IMR-90 (cell line): ENCODE measurements around the gene TRPM4. TPM values are rescaled to one million over a fixed set of nuclear protein-coding genes. Genes with fewer than 3 reads are reported as not detected.

Experiments
- ATAC-seq: fragments of 200-7000 bp; cut with Tn5 transposase; 2 replicates; pipeline ENCODE4 v1.9.1; 2020; ENCODE audit warnings: low read depth, mild to moderate bottlenecking, moderate library complexity
- BruUV-seq: library from RNA; stranded (reverse); fragments of 400-500 nt; replicated peaks from 2 replicates; lab custom pipeline; 2021; lab: Mats Ljungman, UMichigan
- CTCF ChIA-PET: fragments of 300-600 bp; formaldehyde crosslinking; extraction: SDS; loops from one replicate; lab custom pipeline; 2021; ENCODE audit warnings: antibody characterized with exemption; lab: Yijun Ruan, JAX
- POLR2A ChIA-PET: fragments of 300-600 bp; sonication (Branson Sonifier 250); formaldehyde crosslinking; loops from one replicate; lab custom pipeline; 2022; ENCODE audit warnings: antibody characterized with exemption; ENCODE audit not compliant: unreplicated experiment; lab: Charles Lee
- DNase-seq: peaks from one replicate; pipeline ENCODE4 v3.0.0; 2013
- H2AFZ ChIP-seq: replicated peaks from 2 replicates; pipeline ENCODE3; 2013; ENCODE audit warnings: low read length, mild to moderate bottlenecking; ENCODE audit not compliant: poor library complexity
- H2AK5ac ChIP-seq: 2 replicates; pipeline ENCODE4 v1.6.1; 2013; ENCODE audit warnings: low read depth, low read length, inconsistent platforms
- H2AK9ac ChIP-seq: replicated peaks from 2 replicates; pipeline ENCODE3; 2013; ENCODE audit warnings: mild to moderate bottlenecking, low read depth, low read length, moderate library complexity; ENCODE audit not compliant: poor library complexity
- H2BK120ac ChIP-seq: 2 replicates; pipeline ENCODE4 v1.6.1; 2013; ENCODE audit warnings: low read depth, low read length, inconsistent platforms
- H2BK15ac ChIP-seq: 3 replicates; pipeline ENCODE4 v1.6.1; 2013; ENCODE audit warnings: low read depth, low read length, inconsistent platforms
- H2BK20ac ChIP-seq: 2 replicates; pipeline ENCODE4 v1.6.1; 2013; ENCODE audit warnings: low read depth, mild to moderate bottlenecking, inconsistent platforms, low read length, moderate library complexity
- H2BK5ac ChIP-seq: 2 replicates; pipeline ENCODE4 v1.6.1; 2013; ENCODE audit warnings: mild to moderate bottlenecking, low read depth, low read length, inconsistent platforms; ENCODE audit not compliant: poor library complexity, severe bottlenecking
- H3K14ac ChIP-seq: replicated peaks from 2 replicates; pipeline ENCODE4 v1.6.1; 2013; ENCODE audit warnings: low read depth, low read length, inconsistent platforms
- H3K18ac ChIP-seq: 2 replicates; pipeline ENCODE4 v1.6.1; 2013; ENCODE audit warnings: low read depth, low read length, control low read depth
- H3K23ac ChIP-seq: 2 replicates; pipeline ENCODE4 v1.6.1; 2013; ENCODE audit warnings: low read depth, low read length, inconsistent platforms
- H3K27ac ChIP-seq: 2 replicates; pipeline ENCODE4 v1.5.1; 2013; ENCODE audit warnings: mild to moderate bottlenecking, control low read depth, low read length; ENCODE audit not compliant: insufficient read depth
- H3K27me3 ChIP-seq: 2 replicates; pipeline ENCODE4 v1.6.1; 2013; ENCODE audit warnings: low read length; ENCODE audit not compliant: control insufficient read depth, insufficient read depth
- H3K36me3 ChIP-seq: 2 replicates; pipeline ENCODE4 v1.6.1; 2013; ENCODE audit warnings: low read length, mixed read lengths; ENCODE audit not compliant: control insufficient read depth, insufficient read depth
- H3K4ac ChIP-seq: 2 replicates; pipeline ENCODE4 v1.6.1; 2013; ENCODE audit warnings: low read depth, low read length, inconsistent platforms
- H3K4me1 ChIP-seq: 2 replicates; pipeline ENCODE4 v1.6.1; 2013; ENCODE audit warnings: low read length, mixed read lengths; ENCODE audit not compliant: control insufficient read depth, insufficient read depth
- H3K4me2 ChIP-seq: 2 replicates; pipeline ENCODE4 v1.6.1; 2013; ENCODE audit warnings: low read depth, mild to moderate bottlenecking, control low read depth, low read length, moderate library complexity
- H3K4me3 ChIP-seq: 2 replicates; pipeline ENCODE4 v1.5.1; 2013; ENCODE audit warnings: low read depth, mild to moderate bottlenecking, control low read depth, low read length, moderate library complexity; ENCODE audit not compliant: insufficient read depth
- H3K56ac ChIP-seq: 2 replicates; pipeline ENCODE4 v1.6.1; 2013; ENCODE audit warnings: low read length, inconsistent platforms; ENCODE audit not compliant: insufficient read depth; ENCODE audit errors: extremely low read depth
- H3K79me1 ChIP-seq, 2 experiments: 2 replicates each; pipeline ENCODE4 v1.6.1; 2013; ENCODE audit warnings: low read length in 2 of 2, inconsistent platforms in 1 of 2, low read depth in 1 of 2
- H3K9ac ChIP-seq: 2 replicates; pipeline ENCODE4 v1.6.1; 2013; ENCODE audit warnings: low read depth, low read length, control low read depth
- H3K9me1 ChIP-seq: 2 replicates; pipeline ENCODE4 v1.6.1; 2013; ENCODE audit warnings: low read length, inconsistent platforms; ENCODE audit not compliant: insufficient read depth
- H3K9me3 ChIP-seq: 2 replicates; pipeline ENCODE4 v1.6.1; 2013; ENCODE audit warnings: low read length; ENCODE audit not compliant: control insufficient read depth, insufficient read depth
- H4K20me1 ChIP-seq: 2 replicates; pipeline ENCODE4 v1.6.1; 2013; ENCODE audit warnings: low read length, inconsistent platforms; ENCODE audit not compliant: insufficient read depth
- H4K5ac ChIP-seq: 2 replicates; pipeline ENCODE4 v1.6.1; 2013; ENCODE audit warnings: mild to moderate bottlenecking, low read depth, low read length, control low read depth
- H4K8ac ChIP-seq, 2 experiments: 2 replicates each; pipeline ENCODE4 v1.6.1; 2013; ENCODE audit warnings: low read depth in 2 of 2, low read length in 2 of 2, control low read depth in 1 of 2, inconsistent platforms in 1 of 2
- H4K91ac ChIP-seq: 2 replicates; pipeline ENCODE4 v1.6.1; 2013; ENCODE audit warnings: low read depth, low read length, inconsistent platforms; ENCODE audit not compliant: insufficient read depth
- BHLHE40 ChIP-seq: fragments of 150-350 bp; IDR thresholded peaks from 2 replicates; pipeline ENCODE4 v1.6.1; 2016; ENCODE audit warnings: mild to moderate bottlenecking, low read depth, low read length
- CEBPB ChIP-seq: IDR thresholded peaks from 2 replicates; pipeline ENCODE4 v1.6.1; 2012; ENCODE audit warnings: low read depth, low read length, improper control_type of control experiment
- CHD1 ChIP-seq: IDR thresholded peaks from 2 replicates; pipeline ENCODE4 v1.6.1; 2012; ENCODE audit warnings: low read depth, low read length, improper control_type of control experiment
- CTCF ChIP-seq: conservative IDR thresholded peaks from 2 replicates; pipeline ENCODE4 v1.5.1; 2012; ENCODE audit warnings: mild to moderate bottlenecking, low read depth, low read length, improper control_type of control experiment
- ELK1 ChIP-seq: fragments of 150-350 bp; IDR thresholded peaks from 2 replicates; pipeline ENCODE4 v1.6.1; 2016; ENCODE audit warnings: low read depth, mild to moderate bottlenecking, low read length, moderate library complexity, borderline replicate concordance
- FOS ChIP-seq: fragments of 150-350 bp; IDR thresholded peaks from 2 replicates; pipeline ENCODE4 v1.6.1; 2016; ENCODE audit warnings: low read depth, low read length
- MAFK ChIP-seq: IDR thresholded peaks from 2 replicates; pipeline ENCODE4 v1.6.1; 2012; ENCODE audit warnings: low read depth, low read length, improper control_type of control experiment
- MAZ ChIP-seq: IDR thresholded peaks from 2 replicates; pipeline ENCODE4 v1.6.1; 2012; ENCODE audit warnings: low read depth, mild to moderate bottlenecking, low read length, improper control_type of control experiment, moderate library complexity, borderline replicate concordance
- MXI1 ChIP-seq: IDR thresholded peaks from 2 replicates; pipeline ENCODE4 v1.6.1; 2012; ENCODE audit warnings: low read depth, mild to moderate bottlenecking, low read length, moderate library complexity, borderline replicate concordance
- NFE2L2 ChIP-seq: fragments of 150-350 bp; IDR thresholded peaks from 2 replicates; pipeline ENCODE4 v1.6.1; 2016; ENCODE audit warnings: low read depth, mild to moderate bottlenecking, low read length
- POLR2A ChIP-seq: IDR thresholded peaks from 2 replicates; pipeline ENCODE4 v1.6.1; 2012; ENCODE audit warnings: mild to moderate bottlenecking, low read depth, low read length
- RAD21 ChIP-seq: IDR thresholded peaks from 2 replicates; pipeline ENCODE4 v1.6.1; 2012; ENCODE audit warnings: low read length, improper control_type of control experiment
- RCOR1 ChIP-seq: IDR thresholded peaks from 2 replicates; pipeline ENCODE4 v1.6.1; 2012; ENCODE audit warnings: mild to moderate bottlenecking, low read length, improper control_type of control experiment; ENCODE audit not compliant: insufficient replicate concordance
- RFX5 ChIP-seq: IDR thresholded peaks from 2 replicates; pipeline ENCODE4 v1.8.0; 2012; ENCODE audit warnings: low read depth, mild to moderate bottlenecking, low read length, moderate library complexity
- SMC3 ChIP-seq: fragments of 150-350 bp; IDR thresholded peaks from 2 replicates; pipeline ENCODE4 v1.6.1; 2016; ENCODE audit warnings: low read depth, mild to moderate bottlenecking, antibody characterized with exemption, low read length, moderate library complexity
- USF2 ChIP-seq: fragments of 150-350 bp; IDR thresholded peaks from 2 replicates; pipeline ENCODE4 v1.6.1; 2017; ENCODE audit warnings: mild to moderate bottlenecking, antibody characterized with exemption, low read length, low read depth
- WGBS, 2 experiments: methylation state at CpG; one replicate each; pipeline versions ENCODE4 v1.1.5 to v1.1.7; 2013; ENCODE audit warnings: missing lambda C conversion rate in 2 of 2; ENCODE audit not compliant: insufficient read length in 1 of 2; ENCODE audit errors: extremely low coverage in 2 of 2; 5-methylcytosine and 5-hydroxymethylcytosine counted together
- dilution Hi-C: fragments of 300-500 bp; cut with HindIII; formaldehyde crosslinking; loops from one replicate; pipeline ENCODE4 v1.14.3; 2018; ENCODE audit warnings: low sequenced_read_pairs; ENCODE audit not compliant: unreplicated experiment
- in situ Hi-C: fragments of 300-500 bp; cut with MboI; formaldehyde crosslinking; loops from 3 replicates; pipeline ENCODE4 v1.14.3; 2019; ENCODE audit warnings: low sequenced_read_pairs, inconsistent platforms, mixed read lengths
- intact Hi-C: fragments of 100-400 bp; cut with micrococcal nuclease; formaldehyde crosslinking; loops from 2 replicates; pipeline ENCODE4 v1.10.0; 2022
- polyA plus RNA-seq, 3 experiments: library from polyadenylated mRNA; depleted of rRNA; stranded (reverse); fragments of >200 nt; gene quantifications; 2 replicates each; pipeline ENCODE4 v1.2.3, GENCODE V29; 2012; ENCODE audit warnings: low replicate concordance in 1 of 3
- total RNA-seq: library from RNA; depleted of rRNA; stranded (reverse); fragments of >200 nt; gene quantifications from 2 replicates; pipeline ENCODE4 v1.2.3, GENCODE V29; 2012

Gene TRPM4
- total and polyA plus RNA-seq, 2 of the 4 experiments (the other 2 are of a cell fraction) = 2.2 to 19.7 TPM

- Histone ChIP-seq H3K14ac (no peak overlapping the region), H3K9me3 (no peaks in the 10 kb centered on the region), H2BK5ac (no peak overlapping the region), H2BK15ac (no peak overlapping the region), H3K23ac (no peak overlapping the region), H3K9ac (no peak overlapping the region), H3K4me3 (no peak overlapping the region), H3K27ac (no peak overlapping the region), H3K36me3 (peaks cover 36% of the 10 kb centered on the region), H3K4me2 (no peak overlapping the region), H3K27me3 (no peaks in the 10 kb centered on the region), H3K18ac (no peak overlapping the region), H3K4ac (no peak overlapping the region), H4K20me1 (no peaks in the 10 kb centered on the region), H4K91ac (no peak overlapping the region), H2BK20ac (no peak overlapping the region), H3K56ac (no peak overlapping the region), H2AFZ (no peak overlapping the region), H4K5ac (no peak overlapping the region), H3K4me1 (no peaks in the 10 kb centered on the region), H2AK9ac (no peak overlapping the region), H3K79me1 (no peaks in the 10 kb centered on the region), H2AK5ac (no peak overlapping the region), H3K9me1 (no peaks in the 10 kb centered on the region), H4K8ac (no peak overlapping the region), H2BK120ac (no peak overlapping the region)
- intact Hi-C loops (no loop called here), in situ Hi-C loops (no loop called here), dilution Hi-C loops (no loop called here)
- no TSS peak for BruUV-seq
- TF ChIP-seq FOS (no peak), CEBPB (no peak), SMC3 (no peak), BHLHE40 (no peak), NFE2L2 (no peak), RAD21 (no peak), POLR2A (no peak), RFX5 (no peak), USF2 (no peak), MAFK (no peak), ELK1 (no peak), MAZ (no peak), RCOR1 (no peak), MXI1 (no peak), CTCF (no peak), CHD1 (no peak)
- POLR2A ChIA-PET = no interaction called here
- CTCF ChIA-PET = no interaction called here
- 74% methylated on average over 5 of the region's 25 CpGs; no CpG with 5 or more reads in 1 of the 2 experiments for WGBS, 2 experiments
- DNase-seq (no peak), ATAC-seq (no peak)
These were observed 10.3 kb downstream of the TRPM4 start for GRCh38 chr19:49167857-49168409.
